GM21723 (cell line): ENCODE results near the gene NR5A2.

ENCODE experiments used
- ATAC-seq: cut with Tn5 transposase; IDR thresholded peaks from one replicate; pipeline ENCODE4 v1.9.1; 2021; ENCODE audit warnings: mild to moderate bottlenecking, moderate library complexity; ENCODE audit not compliant: unreplicated experiment

The NR5A2 gene

GRCh38 chr1:200035956-200036618, 8.6 kb downstream of the NR5A2 start:
- ATAC-seq: no peak

GRCh38 chr1:200036619-200037270, 9.2 kb downstream of the NR5A2 start:
- no peak for ATAC-seq

- ATAC-seq: no peak
Measured at GRCh38 chr1:200037501-200037900, 10.0 kb downstream of the NR5A2 start.

GRCh38 chr1:200037904-200038303, 10.4 kb downstream of the NR5A2 start:
- ATAC-seq: no peak

DNA sequence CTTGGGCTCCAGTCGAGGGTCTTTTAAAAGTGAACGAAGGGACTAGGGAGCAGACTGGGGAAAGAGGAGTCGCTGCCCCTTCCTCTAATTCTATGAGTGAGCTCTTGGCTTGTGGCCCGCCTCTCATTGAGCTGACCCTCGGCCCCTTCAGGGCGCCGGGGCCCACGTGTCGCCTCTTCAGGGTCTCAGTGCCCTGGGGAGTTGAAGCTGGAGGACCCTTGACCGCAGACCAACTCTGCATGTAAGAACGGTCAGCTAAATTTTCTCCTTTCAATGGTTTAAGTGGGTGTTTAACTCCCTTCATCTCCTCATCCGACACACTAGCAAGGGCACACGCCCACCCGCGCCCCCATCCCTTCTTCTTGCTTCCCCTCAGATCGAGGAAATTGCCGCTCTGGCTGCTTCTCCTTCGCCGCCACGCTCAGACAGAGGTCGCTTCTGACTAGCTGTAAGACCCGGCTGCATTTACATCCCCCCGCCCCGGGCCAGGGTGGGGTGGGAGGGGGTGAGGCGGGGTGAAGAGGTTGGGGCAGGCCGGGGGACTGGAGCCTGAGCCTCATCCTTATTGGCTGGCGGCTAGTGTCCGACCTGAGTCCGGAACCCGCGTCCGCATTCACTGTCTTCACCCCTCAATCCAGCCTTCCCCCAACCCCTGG, 10.9 kb downstream of the NR5A2 start:
- no peak for ATAC-seq

DNA sequence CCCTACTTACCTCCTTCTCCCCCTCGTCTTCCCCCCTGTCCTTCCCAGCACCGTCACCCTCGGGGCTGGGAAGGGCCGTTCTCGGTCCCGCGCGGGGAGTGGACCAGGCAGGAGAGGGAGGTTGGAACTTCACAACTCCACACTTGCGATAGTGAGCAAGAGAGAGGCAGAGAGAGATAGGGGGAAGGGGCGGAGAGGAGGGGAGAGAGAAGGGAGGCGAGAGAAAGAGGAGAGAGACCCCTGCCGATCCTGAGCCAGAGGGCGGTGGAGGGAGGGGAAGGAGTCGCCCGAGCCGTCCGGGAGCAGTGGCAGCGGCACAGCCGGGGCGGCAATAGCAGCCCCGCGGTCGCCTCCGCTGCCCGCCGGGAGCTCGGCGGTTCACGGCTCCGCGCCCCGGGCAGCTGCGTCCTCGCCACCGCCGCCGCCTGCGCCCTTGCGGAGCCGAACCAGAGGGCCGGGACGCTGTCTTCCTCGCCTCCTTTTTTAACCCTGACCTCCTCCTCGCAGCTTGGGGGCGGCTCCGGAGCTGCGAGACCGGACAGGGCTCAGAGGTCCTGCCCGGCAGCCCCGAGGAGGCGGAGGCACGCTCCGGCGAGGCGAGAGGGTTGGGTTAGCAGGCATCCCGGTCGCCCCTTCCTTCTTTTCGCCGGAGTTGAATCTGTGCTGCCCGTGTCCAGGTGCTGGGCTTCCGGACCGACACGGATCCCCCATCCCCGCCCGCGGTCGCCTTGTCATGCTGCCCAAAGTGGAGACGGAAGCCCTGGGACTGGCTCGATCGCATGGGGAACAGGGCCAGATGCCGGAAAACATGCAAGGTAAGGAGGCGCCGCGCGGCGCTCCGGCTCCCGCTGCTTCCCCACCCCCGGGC, 11.7 kb downstream of the NR5A2 start:
- ATAC-seq: no peak

DNA sequence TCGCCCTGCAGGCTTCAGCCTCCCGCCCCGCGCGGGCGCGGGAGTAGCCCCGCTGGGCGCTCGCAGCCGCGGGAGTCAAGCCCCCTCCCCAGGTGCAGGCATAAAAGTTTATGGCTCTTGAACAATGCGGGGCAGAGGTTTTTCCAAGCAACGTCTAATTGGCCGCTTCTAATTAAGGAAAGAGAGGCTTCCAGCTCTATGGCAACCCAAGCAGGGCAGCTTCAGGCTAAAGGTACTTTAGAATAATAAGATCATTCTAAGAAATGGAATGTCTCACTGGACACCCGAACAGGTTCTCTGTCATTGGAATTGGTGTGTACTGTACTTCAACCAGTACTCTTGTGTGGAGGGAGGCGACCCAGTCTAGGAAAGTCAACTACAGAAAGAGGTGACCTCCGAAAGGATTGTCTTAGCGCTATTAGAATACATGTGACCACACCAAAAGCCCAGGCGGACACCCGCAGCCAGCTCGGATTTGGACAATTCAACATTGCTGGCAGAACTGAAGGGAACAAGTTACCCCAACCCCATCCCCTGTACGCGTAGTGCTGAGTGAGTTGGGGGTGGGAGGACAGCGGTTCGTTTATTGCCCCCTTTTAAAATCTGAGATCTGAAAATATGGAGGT, 12.5 kb downstream of the NR5A2 start:
- no peak for ATAC-seq

- no peak for ATAC-seq
Measured at GRCh38 chr1:200040481-200041138, 13.1 kb downstream of the NR5A2 start.

- ATAC-seq: no peak
Measured at GRCh38 chr1:200041337-200042118, 14.0 kb downstream of the NR5A2 start.

GRCh38 chr1:200042119-200042551, 14.6 kb downstream of the NR5A2 start:
- ATAC-seq: no peak

DNA sequence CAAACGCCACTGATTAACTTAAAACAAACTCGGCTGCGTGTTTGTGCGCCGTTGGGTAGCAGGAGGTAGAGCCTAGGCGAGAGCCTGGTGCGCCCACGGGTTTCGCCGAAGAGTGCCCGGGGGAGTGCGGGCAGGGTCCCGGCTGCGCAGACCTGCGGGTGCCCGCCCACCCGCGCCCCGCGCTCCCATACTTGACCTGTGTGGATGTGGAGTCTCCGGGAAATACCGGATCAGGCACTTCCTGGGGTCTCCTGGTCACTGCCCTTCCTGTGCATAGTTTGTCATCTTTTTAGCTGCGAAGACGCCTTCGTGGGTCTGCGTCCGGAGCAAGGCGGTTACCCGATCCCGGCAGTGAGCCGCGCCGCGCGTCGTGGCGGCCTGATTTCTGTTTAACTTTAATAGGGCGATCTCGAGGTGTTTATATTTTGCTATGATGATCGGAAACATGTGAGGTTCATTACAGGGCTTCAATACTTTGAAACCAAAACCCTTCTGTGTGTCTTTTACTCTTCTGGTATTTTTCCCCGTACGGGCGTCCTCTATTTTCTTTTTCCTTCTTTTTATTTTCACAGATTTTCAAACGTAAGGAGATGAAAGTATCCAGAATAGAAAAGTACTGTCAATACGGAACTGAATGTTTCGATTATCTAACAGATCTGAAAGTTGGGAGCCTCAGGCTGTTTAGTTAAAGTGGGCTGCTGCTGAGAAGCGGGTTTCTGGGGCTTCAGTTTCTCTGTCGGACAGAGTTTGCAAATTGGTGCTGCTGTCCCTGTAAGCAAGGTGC, 15.2 kb downstream of the NR5A2 start:
- no peak for ATAC-seq

DNA sequence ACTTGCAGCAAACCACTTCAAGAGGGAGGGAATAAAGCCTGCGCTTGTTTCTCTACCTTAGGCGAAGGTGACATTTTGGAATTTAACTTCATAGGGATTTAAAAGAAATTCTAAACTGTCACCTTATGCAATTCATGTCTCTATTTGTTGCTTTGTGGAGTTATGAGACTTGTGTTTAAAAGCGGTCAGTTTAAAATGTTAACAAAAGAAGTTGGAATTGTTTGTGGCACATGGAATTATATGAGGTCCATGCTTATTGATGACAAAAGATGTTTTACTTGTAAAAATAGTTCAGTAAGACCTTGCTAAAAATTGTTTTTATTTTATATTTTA, 15.8 kb downstream of the NR5A2 start:
- no peak for ATAC-seq

DNA sequence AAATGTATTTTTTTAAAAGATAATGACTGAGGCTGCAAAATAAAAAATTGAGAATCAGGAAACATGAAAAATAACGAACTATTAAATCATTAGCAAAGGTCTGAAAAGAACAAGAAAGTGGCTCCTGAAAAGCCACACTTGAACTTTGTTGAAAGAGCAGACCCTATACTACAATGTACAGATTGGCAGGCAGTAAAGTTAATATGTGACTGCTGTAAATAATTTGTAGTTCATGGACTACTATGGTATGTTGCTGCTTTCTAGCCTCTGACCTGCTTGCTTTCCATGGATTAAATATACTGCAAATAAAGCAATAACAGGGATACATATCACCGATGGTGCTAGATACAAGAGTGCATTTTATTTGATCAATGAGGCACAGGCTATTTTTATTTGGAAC, 18.6 kb downstream of the NR5A2 start:
- no peak for ATAC-seq

DNA sequence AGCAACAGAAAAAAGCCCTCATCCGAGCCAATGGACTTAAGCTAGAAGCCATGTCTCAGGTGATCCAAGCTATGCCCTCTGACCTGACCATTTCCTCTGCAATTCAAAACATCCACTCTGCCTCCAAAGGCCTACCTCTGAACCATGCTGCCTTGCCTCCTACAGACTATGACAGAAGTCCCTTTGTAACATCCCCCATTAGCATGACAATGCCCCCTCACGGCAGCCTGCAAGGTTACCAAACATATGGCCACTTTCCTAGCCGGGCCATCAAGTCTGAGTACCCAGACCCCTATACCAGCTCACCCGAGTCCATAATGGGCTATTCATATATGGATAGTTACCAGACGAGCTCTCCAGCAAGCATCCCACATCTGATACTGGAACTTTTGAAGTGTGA, 20.7 kb downstream of the NR5A2 start:
- no peak for ATAC-seq

DNA sequence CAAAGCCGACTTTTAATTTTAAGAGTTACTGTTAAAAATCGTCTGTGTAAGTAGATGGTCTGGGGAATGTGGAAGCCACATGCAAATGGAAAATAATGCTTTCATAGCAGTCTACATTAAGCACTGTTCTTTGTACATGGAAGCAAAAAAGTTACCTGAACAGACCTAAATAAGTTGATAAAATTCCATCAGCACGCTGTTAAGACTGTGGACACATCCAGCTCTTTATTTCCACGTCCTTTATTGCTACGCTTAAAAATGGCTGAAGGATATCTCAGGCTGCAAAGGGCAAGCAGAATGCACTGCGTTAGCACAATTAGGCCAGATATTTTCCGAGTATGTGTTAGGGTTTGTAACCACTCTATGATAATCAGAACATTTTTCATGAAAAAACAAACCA, 22.3 kb downstream of the NR5A2 start:
- ATAC-seq: no peak

DNA sequence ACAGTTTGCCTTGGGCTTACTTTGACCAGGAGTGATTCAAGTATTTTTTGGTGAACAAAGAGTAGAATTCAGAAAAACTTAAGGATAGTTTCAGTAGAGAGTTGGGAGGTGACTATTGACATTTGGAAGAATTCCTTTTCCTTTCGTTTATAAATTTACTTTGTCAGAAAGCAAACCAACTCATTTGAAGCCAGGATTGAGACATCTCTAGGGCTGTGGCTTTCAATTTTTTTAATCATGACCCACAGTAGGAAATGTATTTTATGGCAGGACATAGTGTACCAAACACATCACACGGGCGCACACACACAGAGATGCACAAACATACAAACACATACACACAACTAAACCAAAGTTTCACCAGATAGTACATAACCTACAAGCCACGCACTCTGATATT, 24.1 kb downstream of the NR5A2 start:
- no peak for ATAC-seq

DNA sequence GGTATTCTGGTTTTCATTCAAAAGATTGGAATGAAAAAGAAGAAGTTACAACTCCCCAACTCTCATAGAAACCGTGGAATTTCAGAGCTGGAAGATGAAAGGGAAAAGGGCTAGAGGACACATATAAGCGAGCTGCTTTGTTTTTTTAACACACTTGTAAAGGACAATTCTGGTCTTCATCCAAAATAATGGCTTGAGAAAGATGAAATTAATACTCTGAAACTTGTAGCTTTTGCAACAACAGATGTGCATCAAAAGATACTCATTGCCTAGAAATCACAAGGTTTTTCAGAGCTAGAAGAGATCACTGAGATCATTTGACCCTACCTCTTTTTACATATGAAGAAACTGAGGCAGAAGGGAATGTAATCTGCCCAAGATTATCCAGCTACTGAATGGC, 25.6 kb downstream of the NR5A2 start:
- ATAC-seq: no peak

GRCh38 chr1:200053646-200054045, 26.1 kb downstream of the NR5A2 start:
- no peak for ATAC-seq

GRCh38 chr1:200058341-200058740, 30.8 kb downstream of the NR5A2 start:
- no peak for ATAC-seq
